HG03378 (cell line): Measurements from ENCODE around the gene SLC12A5.

ENCODE experiments used
- ATAC-seq: cut with Tn5 transposase; IDR thresholded peaks from one replicate; pipeline ENCODE4 v1.9.1; 2021; ENCODE audit warnings: mild to moderate bottlenecking, moderate library complexity; ENCODE audit not compliant: unreplicated experiment

Gene SLC12A5

GRCh38 chr20:46006022-46006705 lies 22.9 kb upstream of the SLC12A5 start:
- no peak for ATAC-seq

DNA sequence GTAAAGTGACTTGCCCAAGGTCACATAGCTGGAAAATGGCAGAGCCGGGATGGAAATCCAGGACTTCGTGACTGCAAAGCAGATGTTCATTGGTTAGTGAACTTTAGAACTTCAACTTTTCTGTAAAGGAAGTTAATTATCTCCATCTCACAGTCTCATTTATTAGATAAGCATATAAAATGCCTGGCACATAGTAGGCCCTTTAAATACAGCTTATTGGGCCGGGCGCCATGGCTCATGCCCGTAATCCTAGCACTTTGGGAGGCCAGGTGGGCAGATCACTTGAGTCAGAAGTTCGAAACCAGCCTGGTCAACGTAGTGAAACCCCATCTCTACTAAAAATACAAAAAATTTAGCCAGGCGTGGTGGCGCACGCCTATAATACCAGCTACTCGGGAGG lies 22.1 kb upstream of the SLC12A5 start:
- no peak for ATAC-seq

- no peak for ATAC-seq
Measured at GRCh38 chr20:46007671-46008070, 21.3 kb upstream of the SLC12A5 start.

- ATAC-seq = no peak
Measured at GRCh38 chr20:46009816-46010215, 19.2 kb upstream of the SLC12A5 start.

DNA sequence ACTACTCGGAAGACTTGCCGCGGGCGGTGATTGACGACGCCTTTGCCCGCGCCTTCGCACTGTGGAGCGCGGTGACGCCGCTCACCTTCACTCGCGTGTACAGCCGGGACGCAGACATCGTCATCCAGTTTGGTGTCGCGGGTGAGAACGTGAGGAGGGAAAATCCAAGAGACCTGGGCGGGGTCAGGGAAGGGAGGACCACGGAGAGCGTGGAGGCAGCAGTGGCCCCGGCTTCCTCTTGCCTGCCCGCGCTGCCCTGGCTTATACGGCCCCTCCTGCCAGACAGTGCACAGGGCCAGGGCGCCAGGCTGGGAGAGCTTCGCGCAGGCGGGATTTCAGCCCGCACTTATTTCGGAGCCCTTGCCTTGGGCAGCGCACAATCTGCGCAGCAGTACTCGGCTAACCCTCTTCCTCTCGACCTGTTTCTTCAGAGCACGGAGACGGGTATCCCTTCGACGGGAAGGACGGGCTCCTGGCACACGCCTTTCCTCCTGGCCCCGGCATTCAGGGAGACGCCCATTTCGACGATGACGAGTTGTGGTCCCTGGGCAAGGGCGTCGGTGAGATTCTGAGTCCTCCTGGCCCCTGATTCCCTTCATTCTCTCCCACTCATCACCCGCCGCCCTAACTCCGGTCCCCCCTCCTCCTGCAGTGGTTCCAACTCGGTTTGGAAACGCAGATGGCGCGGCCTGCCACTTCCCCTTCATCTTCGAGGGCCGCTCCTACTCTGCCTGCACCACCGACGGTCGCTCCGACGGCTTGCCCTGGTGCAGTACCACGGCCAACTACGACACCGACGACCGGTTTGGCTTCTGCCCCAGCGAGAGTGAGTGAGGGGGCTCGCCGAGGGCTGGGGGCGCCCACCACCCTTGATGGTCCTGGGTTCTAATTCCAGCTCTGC lies 18.3 kb upstream of the SLC12A5 start:
- no peak for ATAC-seq

GRCh38 chr20:46011631-46012482 lies 17.2 kb upstream of the SLC12A5 start:
- no peak for ATAC-seq

GRCh38 chr20:46012921-46013320 lies 16.1 kb upstream of the SLC12A5 start:
- no peak for ATAC-seq

GRCh38 chr20:46013322-46013828 lies 15.6 kb upstream of the SLC12A5 start:
- no peak for ATAC-seq

- ATAC-seq = no peak
Measured at GRCh38 chr20:46013829-46014516, 15.0 kb upstream of the SLC12A5 start.

DNA sequence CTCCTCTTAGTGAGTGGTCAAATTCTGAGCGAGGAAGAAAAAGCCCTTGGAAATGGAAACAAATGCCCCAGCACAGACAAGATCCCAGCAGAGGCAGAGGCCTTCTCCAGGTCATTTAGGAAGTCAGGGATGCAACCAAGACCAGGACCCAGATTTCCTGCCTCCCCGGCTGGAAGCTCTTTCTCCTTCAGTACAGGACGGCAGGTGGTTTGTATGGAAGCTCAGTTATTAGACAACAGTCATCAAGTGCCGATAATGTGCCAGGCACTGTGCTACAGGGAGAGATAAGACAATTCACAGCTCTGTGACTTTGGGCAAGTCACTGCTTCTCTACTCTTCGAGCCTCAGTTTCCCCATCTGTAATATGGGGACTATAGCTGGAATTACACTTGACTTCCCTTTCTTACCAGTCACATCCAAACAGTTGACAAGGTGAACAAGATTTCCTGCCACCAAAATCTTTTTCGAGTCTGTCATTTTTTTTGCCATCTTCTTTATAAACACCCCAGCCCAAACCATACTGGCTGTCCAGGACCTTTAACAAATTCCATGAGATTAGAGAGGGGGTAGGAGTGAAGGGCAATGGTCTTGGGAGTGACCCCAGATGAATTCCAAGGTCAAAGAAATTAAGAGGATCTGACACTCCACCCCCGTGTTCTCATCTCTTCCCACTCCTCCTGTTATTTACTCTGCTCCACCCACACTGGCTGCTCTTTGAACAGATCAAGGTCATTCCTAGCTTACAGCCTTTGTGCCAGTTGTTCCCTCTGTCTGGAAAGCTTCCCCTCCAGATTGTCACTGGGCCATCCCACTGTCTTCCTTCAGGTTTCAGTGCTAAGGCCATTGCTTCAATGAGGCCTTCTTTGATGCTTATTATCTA lies 14.3 kb upstream of the SLC12A5 start:
- ATAC-seq = no peak

- no peak for ATAC-seq
Measured at GRCh38 chr20:46017272-46017671, 11.7 kb upstream of the SLC12A5 start.

- ATAC-seq = no peak
Measured at GRCh38 chr20:46018112-46018511, 10.9 kb upstream of the SLC12A5 start.

DNA sequence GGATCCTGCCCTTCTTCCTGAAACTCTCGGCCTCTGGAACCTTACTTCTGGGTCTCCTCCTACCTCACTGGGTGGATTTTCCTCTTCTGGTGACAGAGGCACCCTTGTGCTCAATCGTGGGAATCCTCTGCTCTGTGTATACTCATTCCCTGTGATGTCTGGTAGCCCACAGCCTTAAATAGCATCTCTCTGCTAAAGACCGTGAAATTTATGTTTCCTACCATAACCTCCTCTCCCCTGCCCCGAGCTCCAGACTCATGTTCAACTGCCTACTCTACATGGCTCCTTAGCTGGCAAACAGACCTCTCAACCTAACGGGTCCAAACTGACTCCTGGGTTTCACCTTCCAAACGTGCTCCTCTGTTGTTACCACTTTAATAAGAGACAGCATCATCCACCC lies 10.4 kb upstream of the SLC12A5 start:
- ATAC-seq = no peak

DNA sequence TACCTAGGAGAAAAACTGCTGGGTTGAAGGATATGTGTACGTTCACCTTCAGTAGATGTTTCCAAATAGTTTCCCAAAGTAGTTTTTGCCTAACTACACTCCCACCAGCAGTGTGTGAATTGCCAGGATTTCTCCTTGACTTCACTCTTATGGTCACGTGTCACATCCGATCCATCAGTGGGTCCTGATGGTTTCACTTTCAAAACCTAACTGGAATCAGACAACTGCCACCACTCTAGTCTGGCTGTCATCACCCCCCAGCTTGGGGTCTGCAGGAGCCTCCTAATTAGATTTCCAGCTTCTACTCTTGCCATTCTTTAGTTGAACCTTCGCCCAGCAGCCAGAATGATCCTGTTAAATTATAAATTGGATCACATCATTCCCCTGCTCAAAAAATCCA lies 8.5 kb upstream of the SLC12A5 start:
- ATAC-seq = no peak

DNA sequence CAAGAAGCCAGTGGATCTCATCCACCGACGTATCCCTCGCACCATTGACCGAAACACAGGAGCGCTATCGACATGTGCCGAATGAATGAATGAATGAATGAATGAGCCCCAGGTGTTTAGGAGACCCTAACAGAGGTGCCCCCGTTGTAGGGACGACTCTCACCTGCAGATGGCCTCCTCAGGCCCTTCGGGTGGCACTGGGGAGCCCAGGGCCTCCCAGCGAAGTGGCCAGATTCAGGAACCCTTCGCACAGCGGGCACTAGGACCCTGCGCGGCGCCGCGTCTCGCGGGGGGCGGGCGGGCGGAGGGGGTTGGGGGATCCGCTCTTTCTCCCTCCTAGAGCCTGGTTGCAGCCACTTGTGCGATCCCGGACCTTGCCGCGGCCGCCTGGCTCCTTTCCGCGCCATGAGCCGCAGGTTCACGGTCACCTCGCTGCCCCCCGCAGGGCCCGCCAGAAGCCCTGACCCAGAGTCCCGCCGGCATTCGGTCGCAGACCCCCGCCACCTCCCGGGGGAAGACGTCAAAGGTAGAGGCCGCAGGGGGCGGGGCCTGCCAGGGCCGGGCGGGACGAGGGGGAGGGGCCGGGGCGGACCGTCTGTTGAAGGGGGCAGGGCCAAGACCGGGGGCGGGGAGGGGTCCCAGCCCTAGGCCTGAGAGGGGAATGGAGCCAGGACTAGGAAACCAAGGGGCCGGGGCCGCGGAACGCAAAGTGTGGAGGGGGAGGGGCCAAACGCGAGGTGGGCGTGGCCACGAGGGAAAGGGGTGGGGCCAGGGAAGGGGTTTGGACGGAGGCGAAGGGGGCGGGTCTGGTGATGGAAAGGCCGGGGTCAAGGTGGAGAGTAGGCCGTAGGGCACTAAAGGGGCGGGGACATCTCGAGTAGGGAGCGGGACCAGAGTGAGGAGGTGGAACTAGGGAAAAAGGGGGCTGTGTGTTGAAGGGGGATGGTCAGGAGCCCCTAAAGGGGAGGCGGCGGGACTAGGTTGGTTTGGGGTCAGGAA lies 7.4 kb upstream of the SLC12A5 start:
- no peak for ATAC-seq

DNA sequence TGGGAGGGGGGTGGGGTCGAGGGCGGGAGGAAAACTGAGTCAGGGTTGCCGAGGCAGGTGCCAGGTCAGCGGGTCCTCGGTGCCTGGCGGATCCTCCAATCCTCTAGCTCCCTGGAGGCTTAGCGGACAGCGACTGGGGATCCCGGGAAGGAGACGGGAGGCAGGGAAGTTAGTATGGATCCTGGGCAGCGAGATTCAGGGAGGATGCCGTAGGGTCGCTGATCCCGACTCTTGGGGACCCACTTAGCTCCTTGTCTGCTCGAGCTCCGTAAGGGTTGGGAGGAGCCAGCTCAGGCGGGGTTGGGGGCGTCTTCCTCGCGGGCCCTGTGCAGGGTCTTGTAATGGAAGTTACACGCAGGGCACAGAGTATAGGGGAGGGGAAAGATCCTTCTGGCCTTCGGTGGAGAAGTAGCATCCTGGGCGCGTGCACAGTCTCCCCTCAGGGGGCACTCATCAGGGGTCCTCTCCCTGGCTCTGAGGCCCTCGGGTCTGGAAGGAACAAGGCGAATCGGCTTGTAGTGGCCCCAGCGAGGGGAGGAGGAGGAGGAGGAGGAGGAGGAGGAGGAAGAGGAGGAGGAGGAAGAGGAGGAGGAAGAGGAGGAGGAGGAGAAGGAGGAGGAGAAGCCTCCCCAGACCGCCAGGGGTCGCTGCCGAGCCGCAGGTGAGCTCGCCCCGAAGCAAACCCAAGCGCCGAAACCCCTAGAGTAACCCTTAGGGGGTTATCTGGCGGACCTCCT lies 6.4 kb upstream of the SLC12A5 start:
- ATAC-seq = no peak

DNA sequence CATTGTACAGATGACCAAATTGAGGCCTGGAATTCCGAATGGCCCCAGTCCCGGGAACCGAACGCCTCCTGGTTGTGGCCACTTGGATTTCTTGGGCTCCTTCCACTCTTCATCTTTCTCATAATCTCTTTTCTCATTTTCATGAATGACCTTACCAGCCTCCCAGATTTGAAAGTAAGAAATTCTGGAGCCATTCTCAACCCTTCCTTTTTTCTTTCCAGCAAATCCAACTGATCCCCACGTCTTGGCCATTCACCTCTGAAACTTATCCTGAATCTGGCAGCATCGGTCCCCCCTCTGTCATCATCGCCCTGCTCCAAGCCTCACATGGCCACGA lies 5.9 kb upstream of the SLC12A5 start:
- ATAC-seq = no peak

GRCh38 chr20:46023999-46024398 lies 5.0 kb upstream of the SLC12A5 start:
- ATAC-seq = no peak
